HEK293 (cell line): Measurements from ENCODE around the gene MRGPRX3.

Experiments
- CTCF ChIA-PET: fragments of 350-600 bp; formaldehyde crosslinking; extraction: SDS; loops from one replicate; lab custom pipeline; 2021; ENCODE audit warnings: antibody characterized with exemption; lab: Yijun Ruan, JAX
- POLR2A ChIA-PET: fragments of 300-600 bp; formaldehyde crosslinking; extraction: SDS; loops from one replicate; lab custom pipeline; 2020; ENCODE audit warnings: antibody characterized with exemption, inconsistent platforms; lab: Yijun Ruan, JAX
- H3K27ac ChIP-seq: fragments of 200-500 bp; sonication (Bioruptor generic); 2 replicates; pipeline ENCODE4 v1.5.1; 2014; ENCODE audit warnings: low read depth, low read length, control low read depth, inconsistent platforms; ENCODE audit errors: extremely low read depth
- H3K36me3 ChIP-seq, 2 experiments: fragments of 200-500 bp in 1 of 2; sonication (Bioruptor generic) in 1 of 2; 1 replicate in 1 of 2; 2 replicates in 1 of 2; pipeline ENCODE4 v1.5.1; 2014 to 2017; ENCODE audit warnings: inconsistent platforms in 2 of 2, low read length in 2 of 2; ENCODE audit not compliant: control insufficient read depth in 2 of 2, insufficient read depth in 1 of 2
- H3K4me1 ChIP-seq: fragments of 200-500 bp; sonication (Bioruptor generic); 2 replicates; pipeline ENCODE4 v1.5.1; 2014; ENCODE audit warnings: mild to moderate bottlenecking, low read length, inconsistent platforms; ENCODE audit not compliant: control insufficient read depth, insufficient read depth
- H3K4me3 ChIP-seq: 2 replicates; pipeline ENCODE4 v1.5.1; 2011; ENCODE audit warnings: low read depth, mild to moderate bottlenecking, control low read depth, low read length, moderate library complexity
- H3K9me3 ChIP-seq: fragments of 200-500 bp; sonication (Bioruptor generic); 2 replicates; pipeline ENCODE4 v1.5.1; 2014; ENCODE audit warnings: low read depth, low read length, inconsistent platforms; ENCODE audit not compliant: control insufficient read depth, insufficient read depth
- FEZF1 ChIP-seq: fragments of 450-650 bp; formaldehyde crosslinking; IDR thresholded peaks from 2 replicates; pipeline ENCODE4 v1.5.1; 2016; ENCODE audit warnings: missing biosample characterization, missing genetic modification characterization
- KLF16 ChIP-seq: fragments of 450-650 bp; formaldehyde crosslinking; IDR thresholded peaks from 2 replicates; pipeline ENCODE4 v1.5.1; 2017; ENCODE audit warnings: missing biosample characterization, missing genetic modification characterization
- KLF9 ChIP-seq: fragments of 450-650 bp; formaldehyde crosslinking; IDR thresholded peaks from 2 replicates; pipeline ENCODE4 v1.5.1; 2016; ENCODE audit warnings: missing biosample characterization, missing genetic modification characterization, low read depth
- TRIM28 ChIP-seq: IDR thresholded peaks from 2 replicates; pipeline ENCODE4 v1.6.1; 2011; ENCODE audit warnings: low read length, control low read depth, borderline replicate concordance
- ZBTB1 ChIP-seq: fragments of 450-650 bp; formaldehyde crosslinking; IDR thresholded peaks from 2 replicates; pipeline ENCODE4 v1.5.1; 2016; ENCODE audit warnings: missing biosample characterization, missing genetic modification characterization
- ZFP37 ChIP-seq: fragments of 450-650 bp; formaldehyde crosslinking; IDR thresholded peaks from 2 replicates; pipeline ENCODE4 v1.5.1; 2016; ENCODE audit warnings: missing biosample characterization, missing genetic modification characterization
- ZNF114 ChIP-seq: fragments of 450-650 bp; formaldehyde crosslinking; IDR thresholded peaks from 2 replicates; pipeline ENCODE4 v1.5.0; 2017; ENCODE audit warnings: missing biosample characterization, missing genetic modification characterization
- ZNF138 ChIP-seq: fragments of 450-650 bp; formaldehyde crosslinking; IDR thresholded peaks from 2 replicates; pipeline ENCODE4 v1.5.1; 2016; ENCODE audit warnings: missing biosample characterization, missing genetic modification characterization, borderline replicate concordance
- ZNF169 ChIP-seq: fragments of 450-650 bp; formaldehyde crosslinking; IDR thresholded peaks from 2 replicates; pipeline ENCODE4 v1.5.1; 2016; ENCODE audit warnings: missing biosample characterization, missing genetic modification characterization
- ZNF174 ChIP-seq: fragments of 450-650 bp; formaldehyde crosslinking; IDR thresholded peaks from 2 replicates; pipeline ENCODE4 v1.5.0; 2017; ENCODE audit warnings: missing biosample characterization, mild to moderate bottlenecking, missing genetic modification characterization
- ZNF19 ChIP-seq: fragments of 450-650 bp; formaldehyde crosslinking; IDR thresholded peaks from 2 replicates; pipeline ENCODE4; 2016; ENCODE audit warnings: missing biosample characterization, missing genetic modification characterization, low read depth
- ZNF23 ChIP-seq: fragments of 450-650 bp; formaldehyde crosslinking; IDR thresholded peaks from 2 replicates; pipeline ENCODE4 v1.5.1; 2016; ENCODE audit warnings: missing biosample characterization, missing genetic modification characterization, borderline replicate concordance
- ZNF239 ChIP-seq: fragments of 450-650 bp; formaldehyde crosslinking; IDR thresholded peaks from 2 replicates; pipeline ENCODE4 v1.5.1; 2016; ENCODE audit warnings: missing biosample characterization, missing genetic modification characterization
- ZNF26 ChIP-seq: fragments of 450-650 bp; formaldehyde crosslinking; IDR thresholded peaks from 2 replicates; pipeline ENCODE4 v1.5.1; 2016; ENCODE audit warnings: missing biosample characterization, missing genetic modification characterization
- ZNF266 ChIP-seq: fragments of 450-650 bp; formaldehyde crosslinking; IDR thresholded peaks from 2 replicates; pipeline ENCODE4 v1.5.1; 2016; ENCODE audit warnings: missing biosample characterization, missing genetic modification characterization, low read depth
- ZNF311 ChIP-seq: fragments of 450-650 bp; formaldehyde crosslinking; IDR thresholded peaks from 2 replicates; pipeline ENCODE4 v1.5.1; 2017; ENCODE audit warnings: missing biosample characterization, missing genetic modification characterization, borderline replicate concordance
- ZNF354C ChIP-seq: fragments of 450-650 bp; formaldehyde crosslinking; IDR thresholded peaks from 2 replicates; pipeline ENCODE4 v1.5.1; 2016; ENCODE audit warnings: missing biosample characterization, missing genetic modification characterization, low read depth, borderline replicate concordance
- ZNF362 ChIP-seq: fragments of 450-650 bp; formaldehyde crosslinking; IDR thresholded peaks from 2 replicates; pipeline ENCODE4 v1.5.1; 2016; ENCODE audit warnings: missing biosample characterization, missing genetic modification characterization
- ZNF449 ChIP-seq: fragments of 450-650 bp; formaldehyde crosslinking; IDR thresholded peaks from 2 replicates; pipeline ENCODE4 v1.5.1; 2017; ENCODE audit warnings: missing biosample characterization, mild to moderate bottlenecking, missing genetic modification characterization, moderate library complexity
- ZNF544 ChIP-seq: fragments of 450-650 bp; formaldehyde crosslinking; IDR thresholded peaks from 2 replicates; pipeline ENCODE4 v1.5.0; 2017; ENCODE audit warnings: missing biosample characterization, missing genetic modification characterization
- ZNF548 ChIP-seq: fragments of 450-650 bp; formaldehyde crosslinking; IDR thresholded peaks from 2 replicates; pipeline ENCODE4 v1.5.1; 2016; ENCODE audit warnings: missing biosample characterization, missing genetic modification characterization
- ZNF571 ChIP-seq: fragments of 450-650 bp; formaldehyde crosslinking; IDR thresholded peaks from 2 replicates; pipeline ENCODE4 v1.5.0; 2017; ENCODE audit warnings: missing biosample characterization, missing genetic modification characterization
- ZNF626 ChIP-seq: fragments of 450-650 bp; sonication (Bioruptor Pico); formaldehyde crosslinking; IDR thresholded peaks from 2 replicates; pipeline ENCODE4 v1.5.1; 2018; ENCODE audit warnings: missing biosample characterization, missing genetic modification characterization, inconsistent platforms
- ZNF660 ChIP-seq: fragments of 450-650 bp; IDR thresholded peaks from 2 replicates; pipeline ENCODE4 v1.5.1; 2018; ENCODE audit warnings: missing biosample characterization, mild to moderate bottlenecking, missing genetic modification characterization
- ZSCAN30 ChIP-seq: fragments of 450-650 bp; IDR thresholded peaks from 2 replicates; pipeline ENCODE4 v1.5.1; 2018; ENCODE audit warnings: missing biosample characterization, mild to moderate bottlenecking, missing genetic modification characterization, moderate library complexity
- TF ChIP-seq, protein P1 (sequence below): fragments of 450-650 bp; formaldehyde crosslinking; IDR thresholded peaks from 2 replicates; pipeline ENCODE4 v1.5.1; 2016; ENCODE audit warnings: missing biosample characterization, missing genetic modification characterization
- TF ChIP-seq, protein P2 (sequence below): fragments of 450-650 bp; formaldehyde crosslinking; IDR thresholded peaks from 2 replicates; pipeline ENCODE4 v1.5.1; 2016; ENCODE audit warnings: missing biosample characterization, missing genetic modification characterization
- TF ChIP-seq, protein P3 (sequence below): fragments of 450-650 bp; formaldehyde crosslinking; IDR thresholded peaks from 2 replicates; pipeline ENCODE4 v1.5.1; 2017; ENCODE audit warnings: missing biosample characterization, missing genetic modification characterization

MRGPRX3 gene

DNA sequence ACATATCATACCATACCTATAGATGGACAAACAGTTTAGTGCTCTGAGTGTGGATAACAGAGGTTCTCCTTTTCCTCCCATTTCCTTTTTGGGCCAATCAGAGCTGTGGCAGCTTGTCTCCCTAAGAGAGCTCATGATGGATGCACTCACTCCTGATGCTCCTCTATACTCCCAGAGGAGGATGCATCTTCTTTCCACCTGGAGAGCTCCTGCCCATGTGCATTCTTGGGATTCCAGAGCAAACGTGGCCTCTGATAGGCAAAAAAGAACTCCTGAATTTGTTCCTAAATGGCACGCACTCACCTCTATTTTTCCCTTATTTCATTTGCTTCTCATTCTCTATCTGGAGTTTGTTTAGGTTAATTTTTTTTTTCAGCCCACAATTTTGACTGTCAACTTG lies 2.9 kb downstream of the MRGPRX3 start:
- POLR2A ChIA-PET = no interaction called here
- CTCF ChIA-PET = interaction anchor here (0.9 kb wide), 1 partner anchor 20 kb away, joined by 5 read pairs; no protein-coding TSS in a partner anchor
- Histone ChIP-seq H3K9me3 (no peaks in the 10 kb centered on the region), H3K27ac (no peak overlapping the region)
- no peak for TF ChIP-seq FEZF1
- TF ChIP-seq ZNF626 = no peak
- no peak for TF ChIP-seq ZNF239 (tag by site-specific recombination)
- TF ChIP-seq, protein P1, sequence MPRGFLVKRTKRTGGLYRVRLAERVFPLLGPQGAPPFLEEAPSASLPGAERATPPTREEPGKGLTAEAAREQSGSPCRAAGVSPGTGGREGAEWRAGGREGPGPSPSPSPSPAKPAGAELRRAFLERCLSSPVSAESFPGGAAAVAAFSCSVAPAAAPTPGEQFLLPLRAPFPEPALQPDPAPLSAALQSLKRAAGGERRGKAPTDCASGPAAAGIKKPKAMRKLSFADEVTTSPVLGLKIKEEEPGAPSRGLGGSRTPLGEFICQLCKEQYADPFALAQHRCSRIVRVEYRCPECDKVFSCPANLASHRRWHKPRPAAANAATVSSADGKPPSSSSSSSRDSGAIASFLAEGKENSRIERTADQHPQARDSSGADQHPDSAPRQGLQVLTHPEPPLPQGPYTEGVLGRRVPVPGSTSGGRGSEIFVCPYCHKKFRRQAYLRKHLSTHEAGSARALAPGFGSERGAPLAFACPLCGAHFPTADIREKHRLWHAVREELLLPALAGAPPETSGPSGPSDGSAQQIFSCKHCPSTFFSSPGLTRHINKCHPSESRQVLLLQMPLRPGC (tag by site-specific recombination) = no peak
- no peak for TF ChIP-seq ZNF571 (tag by site-specific recombination)
- TF ChIP-seq ZNF19 (tag by site-specific recombination) = no peak
- TF ChIP-seq ZNF362 (tag by site-specific recombination) = no peak
- TF ChIP-seq ZNF169 (tag by site-specific recombination) = no peak
- TF ChIP-seq ZNF449 (tag by site-specific recombination) = no peak
- TF ChIP-seq, protein P2, sequence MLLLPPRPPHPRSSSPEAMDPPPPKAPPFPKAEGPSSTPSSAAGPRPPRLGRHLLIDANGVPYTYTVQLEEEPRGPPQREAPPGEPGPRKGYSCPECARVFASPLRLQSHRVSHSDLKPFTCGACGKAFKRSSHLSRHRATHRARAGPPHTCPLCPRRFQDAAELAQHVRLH (tag by site-specific recombination) = no peak
- TF ChIP-seq ZNF138 = no peak
- TF ChIP-seq KLF9 (tag by site-specific recombination) = no peak
- no peak for TF ChIP-seq ZNF660 (tag by site-specific recombination)
- TF ChIP-seq ZNF311 (tag by site-specific recombination) = no peak
- TF ChIP-seq, all 188 proteins: peak for 0
- Histone ChIP-seq H3K4me3 (no peak overlapping the region), H3K36me3 (no peaks in the 10 kb centered on the region), H3K4me1 (no peaks in the 10 kb centered on the region)

DNA sequence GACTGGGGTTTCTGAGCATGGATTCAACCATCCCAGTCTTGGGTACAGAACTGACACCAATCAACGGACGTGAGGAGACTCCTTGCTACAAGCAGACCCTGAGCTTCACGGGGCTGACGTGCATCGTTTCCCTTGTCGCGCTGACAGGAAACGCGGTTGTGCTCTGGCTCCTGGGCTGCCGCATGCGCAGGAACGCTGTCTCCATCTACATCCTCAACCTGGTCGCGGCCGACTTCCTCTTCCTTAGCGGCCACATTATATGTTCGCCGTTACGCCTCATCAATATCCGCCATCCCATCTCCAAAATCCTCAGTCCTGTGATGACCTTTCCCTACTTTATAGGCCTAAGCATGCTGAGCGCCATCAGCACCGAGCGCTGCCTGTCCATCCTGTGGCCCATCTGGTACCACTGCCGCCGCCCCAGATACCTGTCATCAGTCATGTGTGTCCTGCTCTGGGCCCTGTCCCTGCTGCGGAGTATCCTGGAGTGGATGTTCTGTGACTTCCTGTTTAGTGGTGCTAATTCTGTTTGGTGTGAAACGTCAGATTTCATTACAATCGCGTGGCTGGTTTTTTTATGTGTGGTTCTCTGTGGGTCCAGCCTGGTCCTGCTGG lies 4.9 kb downstream of the MRGPRX3 start:
- ChIA-PET POLR2A (no interaction called here), CTCF (no interaction called here)
- no peaks in the 10 kb centered on the region for H3K36me3 ChIP-seq
- no peak for TF ChIP-seq ZNF26
- no peak for TF ChIP-seq ZNF114 (tag by site-specific recombination)
- TF ChIP-seq, protein P3, sequence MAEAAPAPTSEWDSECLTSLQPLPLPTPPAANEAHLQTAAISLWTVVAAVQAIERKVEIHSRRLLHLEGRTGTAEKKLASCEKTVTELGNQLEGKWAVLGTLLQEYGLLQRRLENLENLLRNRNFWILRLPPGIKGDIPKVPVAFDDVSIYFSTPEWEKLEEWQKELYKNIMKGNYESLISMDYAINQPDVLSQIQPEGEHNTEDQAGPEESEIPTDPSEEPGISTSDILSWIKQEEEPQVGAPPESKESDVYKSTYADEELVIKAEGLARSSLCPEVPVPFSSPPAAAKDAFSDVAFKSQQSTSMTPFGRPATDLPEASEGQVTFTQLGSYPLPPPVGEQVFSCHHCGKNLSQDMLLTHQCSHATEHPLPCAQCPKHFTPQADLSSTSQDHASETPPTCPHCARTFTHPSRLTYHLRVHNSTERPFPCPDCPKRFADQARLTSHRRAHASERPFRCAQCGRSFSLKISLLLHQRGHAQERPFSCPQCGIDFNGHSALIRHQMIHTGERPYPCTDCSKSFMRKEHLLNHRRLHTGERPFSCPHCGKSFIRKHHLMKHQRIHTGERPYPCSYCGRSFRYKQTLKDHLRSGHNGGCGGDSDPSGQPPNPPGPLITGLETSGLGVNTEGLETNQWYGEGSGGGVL (tag by site-specific recombination) = no peak
- TF ChIP-seq ZNF548 (tag by site-specific recombination) = no peak
- no peak for TF ChIP-seq ZNF266 (tag by site-specific recombination)
- TF ChIP-seq ZBTB1 (tag by site-specific recombination) = no peak
- no peak for TF ChIP-seq ZNF354C (tag by site-specific recombination)
- TF ChIP-seq ZSCAN30 = no peak
- TF ChIP-seq KLF16 (tag by site-specific recombination) = no peak
- TF ChIP-seq ZNF174 (tag by site-specific recombination) = no peak
- no peak for TF ChIP-seq ZFP37 (tag by site-specific recombination)
- no peak for TF ChIP-seq ZNF544 (tag by site-specific recombination)
- no peak for TF ChIP-seq ZNF23 (tag by site-specific recombination)
- TF ChIP-seq TRIM28 = no peak
- H3K27ac ChIP-seq = no peak overlapping the region
- no peaks in the 10 kb centered on the region for H3K9me3 ChIP-seq
- no peaks in the 10 kb centered on the region for H3K4me1 ChIP-seq
- H3K4me3 ChIP-seq = no peak overlapping the region
